ENCODE results near the gene ARID3A.
"Not testable (repeated sequence)": the region's sequence is repeated elsewhere in the genome, so short reads cannot be mapped to it uniquely, and the experiment has no call there.

ARID3A gene

GRCh38 chr19:1017906-1018305 lies 92.1 kb downstream of the ARID3A start:
- no peak for DNase-seq (ENCODE audit: low spot score)

GRCh38 chr19:1018393-1018792 lies 92.6 kb downstream of the ARID3A start:
- no peak for DNase-seq (ENCODE audit: low spot score)

GRCh38 chr19:1018932-1019615 lies 93.2 kb downstream of the ARID3A start:
- DNase-seq (ENCODE audit: low spot score), result no peak

GRCh38 chr19:1019616-1019961 lies 93.8 kb downstream of the ARID3A start:
- DNase-seq (ENCODE audit: low spot score), result no peak

- peak; percentile 29 for DNase-seq (ENCODE audit: low spot score)
These were observed 94.4 kb downstream of the ARID3A start for GRCh38 chr19:1019980-1020867.

GRCh38 chr19:1020868-1021425 lies 95.1 kb downstream of the ARID3A start, which contains the start of gene TMEM259:
Gene TMEM259, minus strand, starts transcription at chr19:1021123. Its CDS starts 127 bp downstream, at chr19:1020996.
- DNase-seq (ENCODE audit: low spot score), result peak; percentile 98

GRCh38 chr19:1023883-1024188 lies 98.0 kb downstream of the ARID3A start:
- not testable (repeated sequence) for DNase-seq (ENCODE audit: low spot score)

GRCh38 chr19:1025080-1025479 lies 99.2 kb downstream of the ARID3A start:
- DNase-seq (ENCODE audit: low spot score), result not testable (repeated sequence)

All from hematopoietic multipotent progenitor cell treated with erythropoietin and hydrocortisone succinate and interleukin-3 and kit ligand, for 17 days (in vitro differentiated cells).